T-cell (primary cell): ENCODE data around the gene PCGF6. TPM values are rescaled to one million over a fixed set of nuclear protein-coding genes. Genes with fewer than 3 reads are reported as not detected.
"Not testable (repeated sequence)": the region's sequence is repeated elsewhere in the genome, so short reads cannot be mapped to it uniquely, and the experiment has no call there.

ENCODE experiments used
- ATAC-seq, 4 experiments: fragments of 200-7000 bp in 3 of 4; fragments of 150-1000 bp in 1 of 4; cut with Tn5 transposase; replicated peaks in 1 of 4; 1 replicate in 3 of 4; 2 replicates in 1 of 4; pipeline ENCODE4 v1.10.0; 2021; ENCODE audit warnings: moderate library complexity in 3 of 4, mild to moderate bottlenecking in 2 of 4, moderate number of reproducible peaks in 1 of 4
- CTCF ChIA-PET, 2 donors: fragments of 300-600 bp; sonication (Branson Sonifier 250); formaldehyde crosslinking; loops; one replicate each; lab custom pipeline; 2022; ENCODE audit warnings: antibody characterized with exemption in 2 of 2; lab: Charles Lee
- POLR2A ChIA-PET, 2 donors: fragments of 300-600 bp; sonication (Branson Sonifier 250); formaldehyde crosslinking; loops; one replicate each; lab custom pipeline; 2022; ENCODE audit warnings: antibody characterized with exemption in 2 of 2; lab: Charles Lee
- DNase-seq, 35 experiments: peaks; one replicate each; pipeline versions ENCODE4 v3.0.0 to v3.0.0-alpha.2; 2013 to 2023
- H3K27ac ChIP-seq: one replicate; pipeline ENCODE4 v1.5.1; 2013; ENCODE audit warnings: low read length
- H3K27me3 ChIP-seq, 2 experiments: replicated peaks in 1 of 2; 1 replicate in 1 of 2; 2 replicates in 1 of 2; pipeline versions ENCODE4 v1.6.1 to v1.7.0; 2013; ENCODE audit warnings: low read length in 1 of 2, mixed read lengths in 1 of 2; ENCODE audit not compliant: control insufficient read depth in 2 of 2, insufficient read depth in 2 of 2; ENCODE audit errors: extremely low read depth in 1 of 2
- H3K36me3 ChIP-seq, 2 donors: 1 replicate in 1 of 2; 2 replicates in 1 of 2; pipeline versions ENCODE4 v1.6.1 to v1.7.0; 2013; ENCODE audit warnings: low read length in 1 of 2; ENCODE audit not compliant: control insufficient read depth in 2 of 2, insufficient read depth in 1 of 2; ENCODE audit errors: extremely low read depth in 1 of 2
- H3K4me1 ChIP-seq, 2 experiments: 1 replicate in 1 of 2; 2 replicates in 1 of 2; pipeline versions ENCODE4 v1.6.1 to v1.7.0; 2013; ENCODE audit warnings: low read length in 2 of 2, mixed read lengths in 1 of 2; ENCODE audit not compliant: insufficient read depth in 2 of 2, control insufficient read depth in 1 of 2; ENCODE audit errors: extremely low read depth in 1 of 2
- H3K4me3 ChIP-seq, 2 donors: 1 replicate in 1 of 2; 2 replicates in 1 of 2; pipeline versions ENCODE4 v1.5.1 to v1.7.0; 2013; ENCODE audit warnings: mild to moderate bottlenecking in 2 of 2, low read length in 1 of 2, moderate library complexity in 1 of 2; ENCODE audit not compliant: control insufficient read depth in 1 of 2; ENCODE audit errors: extremely low read depth in 1 of 2
- H3K9me3 ChIP-seq: 2 replicates; pipeline ENCODE4 v1.7.0; 2013
- H3K27ac Mint-ChIP-seq, 2 donors: one replicate each; pipeline ENCODE4 v1.8.0; 2020 to 2021; ENCODE audit warnings: mild to moderate bottlenecking in 2 of 2, mixed read lengths in 2 of 2
- H3K27me3 Mint-ChIP-seq, 2 donors: one replicate each; pipeline ENCODE4 v1.8.0; 2021 to 2022; ENCODE audit warnings: mixed read lengths in 2 of 2
- H3K36me3 Mint-ChIP-seq: one replicate; pipeline ENCODE4 v1.8.0; 2021; ENCODE audit warnings: mixed read lengths
- H3K4me1 Mint-ChIP-seq, 3 donors: one replicate each; pipeline ENCODE4 v1.8.0; 2020 to 2022; ENCODE audit warnings: mixed read lengths in 3 of 3, mild to moderate bottlenecking in 1 of 3
- H3K4me3 Mint-ChIP-seq, 3 donors: one replicate each; pipeline ENCODE4 v1.8.0; 2020 to 2022; ENCODE audit warnings: mild to moderate bottlenecking in 3 of 3, mixed read lengths in 3 of 3, moderate library complexity in 3 of 3
- H3K9me3 Mint-ChIP-seq, 3 donors: one replicate each; pipeline ENCODE4 v1.8.0; 2020 to 2022; ENCODE audit warnings: mixed read lengths in 3 of 3
- WGBS: methylation state at CpG from one replicate; pipeline ENCODE4 v1.1.5; 2013; ENCODE audit warnings: missing lambda C conversion rate; ENCODE audit not compliant: insufficient coverage; 5-methylcytosine and 5-hydroxymethylcytosine counted together
- total RNA-seq, 35 experiments: library from RNA in 6 of 35; stranded (reverse) in 6 of 35; fragments of 120-200 nt in 1 of 35; gene quantifications; one replicate each; pipeline versions ENCODE4 v1.2.1 to v1.2.4 and lab custom pipeline; 2013 to 2026

PCGF6 gene
- total RNA-seq, 5 donors from 2014 or later (not counting 1 experiment from before 2014, with no cell fraction given), result 4.7 to 8.3 (median 7.6) TPM

- DNase-seq, H3K27ac Mint-ChIP-seq, H3K9me3 ChIP-seq, H3K36me3 ChIP-seq, ATAC-seq, H3K4me1 Mint-ChIP-seq, H3K4me3 Mint-ChIP-seq, H3K36me3 Mint-ChIP-seq, H3K4me1 ChIP-seq, H3K4me3 ChIP-seq, CTCF ChIA-PET, POLR2A ChIA-PET, H3K27ac ChIP-seq: not testable (repeated sequence)
- peaks cover 2 to 11% of the 10 kb centered on the region in 2 experiments for H3K27me3 ChIP-seq
- H3K27me3 Mint-ChIP-seq, result peaks cover 34 to 36% of the 10 kb centered on the region in 2 donors
- peaks cover 3 to 19% (median 7%) of the 10 kb centered on the region in 3 donors for H3K9me3 Mint-ChIP-seq
- WGBS, result 89% methylated on average over 3 of the region's 4 CpGs
Measured at GRCh38 chr10:103258928-103259327, 92.0 kb downstream of the PCGF6 start.

GRCh38 chr10:103257812-103258211 is 93.1 kb downstream of the PCGF6 start:
- ATAC-seq, result no peak
- H3K27me3 ChIP-seq, result peaks cover 0 to 11% of the 10 kb centered on the region in 2 experiments
- H3K36me3 ChIP-seq, result no peaks in the 10 kb centered on the region
- H3K9me3 ChIP-seq, result no peaks in the 10 kb centered on the region
- H3K4me3 Mint-ChIP-seq, result no peak overlapping the region
- H3K4me3 ChIP-seq, result no peak overlapping the region
- no peak overlapping the region for H3K27ac ChIP-seq
- H3K4me1 Mint-ChIP-seq, result no peaks in the 10 kb centered on the region
- peaks cover 24 to 25% of the 10 kb centered on the region in 2 donors for H3K27me3 Mint-ChIP-seq
- no peaks in the 10 kb centered on the region for H3K4me1 ChIP-seq
- H3K27ac Mint-ChIP-seq, result peak overlapping the region in 1 of 2 donors; percentile 43
- H3K9me3 Mint-ChIP-seq, result peaks cover 3 to 19% (median 7%) of the 10 kb centered on the region in 3 donors
- ChIA-PET POLR2A (no interaction called here), CTCF (no interaction called here)
- no peak for DNase-seq
- peaks cover 9% of the 10 kb centered on the region for H3K36me3 Mint-ChIP-seq

- Mint-ChIP-seq H3K4me1 (no peaks in the 10 kb centered on the region), H3K27me3 (peaks cover 18 to 19% of the 10 kb centered on the region in 2 donors), H3K36me3 (peaks cover 9% of the 10 kb centered on the region), H3K27ac (no peak overlapping the region), H3K9me3 (peaks cover 3 to 14% (median 7%) of the 10 kb centered on the region in 3 donors), H3K4me3 (no peak overlapping the region)
- H3K27me3 ChIP-seq, result peaks cover 0 to 7% of the 10 kb centered on the region in 2 experiments
- ChIA-PET POLR2A (no interaction called here), CTCF (interaction anchor here in 1 of 2 donors (0.6 kb wide), 1 partner anchor 22 kb away, joined by 5 read pairs; no protein-coding TSS in a partner anchor)
- H3K4me1 ChIP-seq, result no peaks in the 10 kb centered on the region
- H3K36me3 ChIP-seq, result no peaks in the 10 kb centered on the region
- H3K4me3 ChIP-seq, result no peak overlapping the region
- H3K9me3 ChIP-seq, result no peaks in the 10 kb centered on the region
- ATAC-seq (no peak), DNase-seq (no peak)
- no peak overlapping the region for H3K27ac ChIP-seq
- no CpG with 5 or more reads among the region's 1 CpG for WGBS
Measured at GRCh38 chr10:103256613-103257012, 94.3 kb downstream of the PCGF6 start.

GRCh38 chr10:103254538-103255325 is 96.2 kb downstream of the PCGF6 start:
- H3K4me3 Mint-ChIP-seq, result no peak overlapping the region
- ATAC-seq, result no peak
- peaks cover 0 to 7% (median 0%) of the 10 kb centered on the region in 3 donors for H3K9me3 Mint-ChIP-seq
- no peak for DNase-seq
- ChIA-PET POLR2A (no interaction called here), CTCF (interaction anchor here in 1 of 2 donors (0.6 kb wide), 1 partner anchor 417 kb away, joined by 3 read pairs; the partner anchor contains the start of gene CYP17A1)
- Histone ChIP-seq H3K36me3 (no peaks in the 10 kb centered on the region), H3K4me3 (no peak overlapping the region), H3K27me3 (peaks cover 0 to 3% of the 10 kb centered on the region in 2 experiments), H3K9me3 (no peaks in the 10 kb centered on the region), H3K27ac (no peak overlapping the region), H3K4me1 (no peaks in the 10 kb centered on the region)
- peaks cover 0 to 2% (median 2%) of the 10 kb centered on the region in 3 donors for H3K4me1 Mint-ChIP-seq
- 100% methylated on average over 1 of the region's 4 CpGs for WGBS
- peaks cover 6 to 7% of the 10 kb centered on the region in 2 donors for H3K27me3 Mint-ChIP-seq
- peaks cover 7% of the 10 kb centered on the region for H3K36me3 Mint-ChIP-seq
- H3K27ac Mint-ChIP-seq, result no peak overlapping the region

GRCh38 chr10:103254113-103254512 is 96.8 kb downstream of the PCGF6 start:
- Histone ChIP-seq H3K36me3 (no peaks in the 10 kb centered on the region), H3K27me3 (no peaks in the 10 kb centered on the region), H3K27ac (no peak overlapping the region), H3K4me1 (no peaks in the 10 kb centered on the region), H3K4me3 (no peak overlapping the region), H3K9me3 (no peaks in the 10 kb centered on the region)
- DNase-seq (no peak), ATAC-seq (no peak)
- POLR2A ChIA-PET, result no interaction called here
- H3K27me3 Mint-ChIP-seq, result peaks cover 5 to 6% of the 10 kb centered on the region in 2 donors
- H3K36me3 Mint-ChIP-seq, result peaks cover 5% of the 10 kb centered on the region
- peaks cover 0 to 2% (median 2%) of the 10 kb centered on the region in 3 donors for H3K4me1 Mint-ChIP-seq
- no peak overlapping the region for H3K4me3 Mint-ChIP-seq
- H3K27ac Mint-ChIP-seq, result no peak overlapping the region
- 40% methylated on average over 1 of the region's 3 CpGs for WGBS
- CTCF ChIA-PET, result interaction anchor here in 1 of 2 donors (0.6 kb wide), 1 partner anchor 417 kb away, joined by 3 read pairs; the partner anchor contains the start of gene CYP17A1
- H3K9me3 Mint-ChIP-seq, result peaks cover 0 to 4% (median 0%) of the 10 kb centered on the region in 3 donors
